ENCODE data around the gene NEIL1.
"Not testable (repeated sequence)": the region's sequence is repeated elsewhere in the genome, so short reads cannot be mapped to it uniquely, and the experiment has no call there.

GRCh38 chr15:75298541-75299310, 48.1 kb upstream of the NEIL1 start:
- not testable (repeated sequence) for TF ChIP-seq CTCF (IDR thresholded peaks at IDR 0.05); POLR2AphosphoS5 (IDR thresholded peaks at IDR 0.05; ENCODE audit: low read depth, low read length); TCF12 (IDR thresholded peaks at IDR 0.05); JUND (IDR thresholded peaks at IDR 0.05); RCOR1 (IDR thresholded peaks at IDR 0.05; ENCODE audit: low read length); NRF1 (IDR thresholded peaks at IDR 0.05; ENCODE audit: low read depth, low read length); TEAD4 (IDR thresholded peaks at IDR 0.05; ENCODE audit: borderline replicate concordance, insufficient read depth); TAF1 (IDR thresholded peaks at IDR 0.05; ENCODE audit: borderline replicate concordance, low read depth, low read length); EZH2phosphoT487 (IDR thresholded peaks at IDR 0.05; ENCODE audit: borderline replicate concordance, low read depth); CHD2 (IDR thresholded peaks at IDR 0.05; ENCODE audit: low read length, partially characterized antibody); REST (IDR thresholded peaks at IDR 0.05; ENCODE audit: low read depth, low read length); GATA2 (CRISPR knock-in tag; IDR thresholded peaks at IDR 0.05)
